IMR-90 (cell line): ENCODE measurements around the gene ATP6V1E1. TPM values are rescaled to one million over a fixed set of nuclear protein-coding genes. Genes with fewer than 3 reads are reported as not detected.

ENCODE experiments used
- ATAC-seq: fragments of 200-7000 bp; cut with Tn5 transposase; 2 replicates; pipeline ENCODE4 v1.9.1; 2020; ENCODE audit warnings: low read depth, mild to moderate bottlenecking, moderate library complexity
- BruUV-seq: library from RNA; stranded (reverse); fragments of 400-500 nt; replicated peaks from 2 replicates; lab custom pipeline; 2021; lab: Mats Ljungman, UMichigan
- CTCF ChIA-PET: fragments of 300-600 bp; formaldehyde crosslinking; extraction: SDS; loops from one replicate; lab custom pipeline; 2021; ENCODE audit warnings: antibody characterized with exemption; lab: Yijun Ruan, JAX
- POLR2A ChIA-PET: fragments of 300-600 bp; sonication (Branson Sonifier 250); formaldehyde crosslinking; loops from one replicate; lab custom pipeline; 2022; ENCODE audit warnings: antibody characterized with exemption; ENCODE audit not compliant: unreplicated experiment; lab: Charles Lee
- DNase-seq: peaks from one replicate; pipeline ENCODE4 v3.0.0; 2013
- H2AFZ ChIP-seq: replicated peaks from 2 replicates; pipeline ENCODE3; 2013; ENCODE audit warnings: low read length, mild to moderate bottlenecking; ENCODE audit not compliant: poor library complexity
- H2AK5ac ChIP-seq: 2 replicates; pipeline ENCODE4 v1.6.1; 2013; ENCODE audit warnings: low read depth, low read length, inconsistent platforms
- H2AK9ac ChIP-seq: replicated peaks from 2 replicates; pipeline ENCODE3; 2013; ENCODE audit warnings: mild to moderate bottlenecking, low read depth, low read length, moderate library complexity; ENCODE audit not compliant: poor library complexity
- H2BK120ac ChIP-seq: 2 replicates; pipeline ENCODE4 v1.6.1; 2013; ENCODE audit warnings: low read depth, low read length, inconsistent platforms
- H2BK15ac ChIP-seq: 3 replicates; pipeline ENCODE4 v1.6.1; 2013; ENCODE audit warnings: low read depth, low read length, inconsistent platforms
- H2BK20ac ChIP-seq: 2 replicates; pipeline ENCODE4 v1.6.1; 2013; ENCODE audit warnings: low read depth, mild to moderate bottlenecking, inconsistent platforms, low read length, moderate library complexity
- H2BK5ac ChIP-seq: 2 replicates; pipeline ENCODE4 v1.6.1; 2013; ENCODE audit warnings: mild to moderate bottlenecking, low read depth, low read length, inconsistent platforms; ENCODE audit not compliant: poor library complexity, severe bottlenecking
- H3K14ac ChIP-seq: replicated peaks from 2 replicates; pipeline ENCODE4 v1.6.1; 2013; ENCODE audit warnings: low read depth, low read length, inconsistent platforms
- H3K18ac ChIP-seq: 2 replicates; pipeline ENCODE4 v1.6.1; 2013; ENCODE audit warnings: low read depth, low read length, control low read depth
- H3K23ac ChIP-seq: 2 replicates; pipeline ENCODE4 v1.6.1; 2013; ENCODE audit warnings: low read depth, low read length, inconsistent platforms
- H3K27ac ChIP-seq: 2 replicates; pipeline ENCODE4 v1.5.1; 2013; ENCODE audit warnings: mild to moderate bottlenecking, control low read depth, low read length; ENCODE audit not compliant: insufficient read depth
- H3K27me3 ChIP-seq: 2 replicates; pipeline ENCODE4 v1.6.1; 2013; ENCODE audit warnings: low read length; ENCODE audit not compliant: control insufficient read depth, insufficient read depth
- H3K36me3 ChIP-seq: 2 replicates; pipeline ENCODE4 v1.6.1; 2013; ENCODE audit warnings: low read length, mixed read lengths; ENCODE audit not compliant: control insufficient read depth, insufficient read depth
- H3K4ac ChIP-seq: 2 replicates; pipeline ENCODE4 v1.6.1; 2013; ENCODE audit warnings: low read depth, low read length, inconsistent platforms
- H3K4me1 ChIP-seq: 2 replicates; pipeline ENCODE4 v1.6.1; 2013; ENCODE audit warnings: low read length, mixed read lengths; ENCODE audit not compliant: control insufficient read depth, insufficient read depth
- H3K4me2 ChIP-seq: 2 replicates; pipeline ENCODE4 v1.6.1; 2013; ENCODE audit warnings: low read depth, mild to moderate bottlenecking, control low read depth, low read length, moderate library complexity
- H3K4me3 ChIP-seq: 2 replicates; pipeline ENCODE4 v1.5.1; 2013; ENCODE audit warnings: low read depth, mild to moderate bottlenecking, control low read depth, low read length, moderate library complexity; ENCODE audit not compliant: insufficient read depth
- H3K56ac ChIP-seq: 2 replicates; pipeline ENCODE4 v1.6.1; 2013; ENCODE audit warnings: low read length, inconsistent platforms; ENCODE audit not compliant: insufficient read depth; ENCODE audit errors: extremely low read depth
- H3K79me1 ChIP-seq, 2 experiments: 2 replicates each; pipeline ENCODE4 v1.6.1; 2013; ENCODE audit warnings: low read length in 2 of 2, inconsistent platforms in 1 of 2, low read depth in 1 of 2
- H3K9ac ChIP-seq: 2 replicates; pipeline ENCODE4 v1.6.1; 2013; ENCODE audit warnings: low read depth, low read length, control low read depth
- H3K9me1 ChIP-seq: 2 replicates; pipeline ENCODE4 v1.6.1; 2013; ENCODE audit warnings: low read length, inconsistent platforms; ENCODE audit not compliant: insufficient read depth
- H3K9me3 ChIP-seq: 2 replicates; pipeline ENCODE4 v1.6.1; 2013; ENCODE audit warnings: low read length; ENCODE audit not compliant: control insufficient read depth, insufficient read depth
- H4K20me1 ChIP-seq: 2 replicates; pipeline ENCODE4 v1.6.1; 2013; ENCODE audit warnings: low read length, inconsistent platforms; ENCODE audit not compliant: insufficient read depth
- H4K5ac ChIP-seq: 2 replicates; pipeline ENCODE4 v1.6.1; 2013; ENCODE audit warnings: mild to moderate bottlenecking, low read depth, low read length, control low read depth
- H4K8ac ChIP-seq, 2 experiments: 2 replicates each; pipeline ENCODE4 v1.6.1; 2013; ENCODE audit warnings: low read depth in 2 of 2, low read length in 2 of 2, control low read depth in 1 of 2, inconsistent platforms in 1 of 2
- H4K91ac ChIP-seq: 2 replicates; pipeline ENCODE4 v1.6.1; 2013; ENCODE audit warnings: low read depth, low read length, inconsistent platforms; ENCODE audit not compliant: insufficient read depth
- FOS ChIP-seq: fragments of 150-350 bp; IDR thresholded peaks from 2 replicates; pipeline ENCODE4 v1.6.1; 2016; ENCODE audit warnings: low read depth, low read length
- WGBS, 2 experiments: methylation state at CpG; one replicate each; pipeline versions ENCODE4 v1.1.5 to v1.1.7; 2013; ENCODE audit warnings: missing lambda C conversion rate in 2 of 2; ENCODE audit not compliant: insufficient read length in 1 of 2; ENCODE audit errors: extremely low coverage in 2 of 2; 5-methylcytosine and 5-hydroxymethylcytosine counted together
- dilution Hi-C: fragments of 300-500 bp; cut with HindIII; formaldehyde crosslinking; loops from one replicate; pipeline ENCODE4 v1.14.3; 2018; ENCODE audit warnings: low sequenced_read_pairs; ENCODE audit not compliant: unreplicated experiment
- in situ Hi-C: fragments of 300-500 bp; cut with MboI; formaldehyde crosslinking; loops from 3 replicates; pipeline ENCODE4 v1.14.3; 2019; ENCODE audit warnings: low sequenced_read_pairs, inconsistent platforms, mixed read lengths
- intact Hi-C: fragments of 100-400 bp; cut with micrococcal nuclease; formaldehyde crosslinking; loops from 2 replicates; pipeline ENCODE4 v1.10.0; 2022
- polyA plus RNA-seq, 3 experiments: library from polyadenylated mRNA; depleted of rRNA; stranded (reverse); fragments of >200 nt; gene quantifications; 2 replicates each; pipeline ENCODE4 v1.2.3, GENCODE V29; 2012; ENCODE audit warnings: low replicate concordance in 1 of 3
- total RNA-seq: library from RNA; depleted of rRNA; stranded (reverse); fragments of >200 nt; gene quantifications from 2 replicates; pipeline ENCODE4 v1.2.3, GENCODE V29; 2012

The ATP6V1E1 gene
- total and polyA plus RNA-seq, 2 of the 4 experiments (the other 2 are of a cell fraction), result 144 to 148 TPM

DNA sequence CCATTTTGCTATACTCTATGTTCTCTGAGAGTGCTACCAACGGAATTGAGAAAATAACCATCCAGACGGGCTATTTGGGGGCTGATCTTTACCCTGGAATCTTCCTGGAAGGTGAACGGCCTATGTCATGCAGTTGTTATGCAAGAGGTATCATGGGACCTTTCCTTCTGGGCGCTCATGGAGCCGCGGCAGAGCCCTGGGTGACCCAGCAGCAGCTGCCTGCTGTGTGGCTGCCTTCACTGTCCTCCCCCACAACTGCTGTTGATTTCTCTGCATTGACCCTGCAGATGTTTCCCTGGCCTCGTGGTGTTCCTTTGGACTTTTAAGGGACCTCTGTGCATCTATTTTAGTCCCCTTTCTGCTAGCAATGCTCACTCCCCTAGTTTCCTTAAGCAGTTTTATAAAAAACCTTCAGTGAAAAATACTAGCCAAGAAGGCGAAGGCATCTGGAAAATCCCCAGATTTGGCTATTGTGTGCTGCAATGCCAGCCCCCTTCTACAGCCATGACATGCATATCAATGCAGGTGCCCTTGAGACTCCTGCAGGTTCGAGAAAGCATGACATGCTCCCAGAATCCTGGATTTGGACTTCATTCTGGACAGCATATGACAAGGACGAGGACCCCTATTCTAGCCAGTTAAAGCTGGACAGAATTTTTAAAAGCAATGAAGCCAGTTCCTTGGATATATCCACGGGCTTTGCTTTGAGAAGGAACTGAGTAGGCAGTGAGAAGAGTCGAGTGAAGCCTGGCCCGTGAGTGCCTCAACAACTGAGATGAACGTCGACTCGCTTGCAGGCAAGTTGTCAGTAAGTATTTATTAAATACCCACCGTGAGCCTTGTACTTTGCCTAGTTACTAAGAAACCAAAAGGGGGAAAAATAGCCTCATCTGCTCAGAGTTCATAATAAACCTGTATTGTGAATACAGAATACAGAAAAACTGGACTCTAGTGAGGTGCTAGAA, 65.4 kb downstream of the ATP6V1E1 start, which contains the start of gene SLC25A18:
Gene SLC25A18 (plus strand): TSS at position 593 of the 965 bp plus-strand sequence. CDS start 16,447 bp downstream, outside the sequence.
- Histone ChIP-seq H3K4me2 (no peak within 1 kb of the TSS), H3K79me1 (no peaks in the 10 kb centered on the region), H3K4ac (no peak within 1 kb of the TSS), H3K27me3 (peaks cover 5% of the 10 kb centered on the region), H4K5ac (no peak within 1 kb of the TSS), H4K20me1 (no peaks in the 10 kb centered on the region), H3K36me3 (no peaks in the 10 kb centered on the region), H4K8ac (no peak within 1 kb of the TSS), H3K9me1 (no peaks in the 10 kb centered on the region), H4K91ac (no peak within 1 kb of the TSS), H2BK5ac (no peak within 1 kb of the TSS), H2AFZ (peak within 1 kb of the TSS; percentile 51), H3K14ac (no peak within 1 kb of the TSS), H3K9ac (no peak within 1 kb of the TSS), H2AK5ac (no peak within 1 kb of the TSS), H3K9me3 (no peaks in the 10 kb centered on the region), H3K18ac (no peak within 1 kb of the TSS), H3K4me3 (no peak within 1 kb of the TSS), H2BK15ac (no peak within 1 kb of the TSS), H3K4me1 (no peaks in the 10 kb centered on the region), H3K27ac (no peak within 1 kb of the TSS), H2AK9ac (no peak within 1 kb of the TSS), H2BK20ac (no peak within 1 kb of the TSS), H2BK120ac (no peak within 1 kb of the TSS), H3K56ac (no peak within 1 kb of the TSS), H3K23ac (no peak within 1 kb of the TSS)
- 49% methylated on average over 3 of the region's 17 CpGs; no CpG with 5 or more reads in 1 of the 2 experiments for WGBS, 2 experiments
- intact Hi-C loops, result loop anchor here (2.0 to 10.0 kb wide), 2 partner anchors 58 to 76 kb away; partner anchors contain the start of gene BCL2L13
- DNase-seq (no peak), ATAC-seq (no peak)
- TF ChIP-seq FOS, result no peak
- dilution Hi-C loops, result no loop called here
- in situ Hi-C loops, result loop anchor here (10.0 to 25.0 kb wide), 2 partner anchors 162 to 499 kb away; no protein-coding TSS in a partner anchor
- ChIA-PET CTCF (no interaction called here), POLR2A (no interaction called here)
- no TSS peak for BruUV-seq
